H1 (cell line): ENCODE results near the gene GGA3. TPM values are rescaled to one million over a fixed set of nuclear protein-coding genes. Genes with fewer than 3 reads are reported as not detected.
A peak's percentile ranks its signal among the peaks of the same experiment; 100 is the strongest.

ENCODE experiments used
- CTCF ChIA-PET: fragments of 300-600 bp; sonication (Branson Sonifier 250); formaldehyde crosslinking; loops from one replicate; lab custom pipeline; 2021; ENCODE audit not compliant: partially characterized antibody; lab: Charles Lee
- POLR2A ChIA-PET: fragments of 300-600 bp; sonication (Branson Sonifier 250); formaldehyde crosslinking; loops from one replicate; lab custom pipeline; 2021; ENCODE audit warnings: inconsistent platforms; ENCODE audit not compliant: partially characterized antibody; lab: Charles Lee
- DNase-seq, 2 experiments: peaks; one replicate each; pipeline versions ENCODE4 v3.0.0 to v3.0.0-alpha.2; 2010 to 2022; ENCODE audit warnings: low spot score in 2 of 2, low read depth in 1 of 2, mixed read lengths in 1 of 2
- FAIRE-seq: peaks from 2 replicates; lab custom pipeline; 2011; peaks lifted over from hg19 to GRCh38; lab: Jason Lieb, UNC
- H2AFZ ChIP-seq: 2 replicates; pipeline ENCODE4 v1.8.1; 2012; ENCODE audit warnings: low read length, inconsistent platforms
- H2AK5ac ChIP-seq: 2 replicates; pipeline ENCODE4 v1.6.1; 2013; ENCODE audit warnings: low read depth, low read length
- H2BK120ac ChIP-seq: replicated peaks from 2 replicates; pipeline ENCODE3; 2013; ENCODE audit warnings: low read depth, low read length, inconsistent platforms
- H2BK12ac ChIP-seq: 2 replicates; pipeline ENCODE4 v1.6.1; 2013; ENCODE audit warnings: low read depth, low read length
- H2BK15ac ChIP-seq: 2 replicates; pipeline ENCODE4 v1.6.1; 2013; ENCODE audit warnings: low read length
- H2BK20ac ChIP-seq: 2 replicates; pipeline ENCODE4 v1.6.1; 2013; ENCODE audit warnings: low read length
- H2BK5ac ChIP-seq: 2 replicates; pipeline ENCODE4 v1.6.1; 2013; ENCODE audit warnings: low read depth, low read length
- H3K14ac ChIP-seq: 2 replicates; pipeline ENCODE4 v1.6.1; 2013; ENCODE audit warnings: inconsistent platforms; ENCODE audit not compliant: insufficient read length
- H3K18ac ChIP-seq: 2 replicates; pipeline ENCODE4 v1.6.1; 2013; ENCODE audit warnings: low read length; ENCODE audit errors: extremely low read depth
- H3K23ac ChIP-seq: 2 replicates; pipeline ENCODE4 v1.6.1; 2013; ENCODE audit warnings: inconsistent platforms; ENCODE audit not compliant: insufficient read length
- H3K23me2 ChIP-seq: 2 replicates; pipeline ENCODE4 v1.6.1; 2013; ENCODE audit warnings: low read depth, low read length
- H3K27ac ChIP-seq: 2 replicates; pipeline ENCODE4 v1.6.1; 2011; ENCODE audit warnings: low read depth, low read length, inconsistent platforms
- H3K27me3 ChIP-seq, 4 experiments: replicated peaks in 1 of 4; 1 replicate in 1 of 4; 2 replicates in 3 of 4; pipeline versions ENCODE4 v1.6.1 to v1.8.1; 2011 to 2013; ENCODE audit warnings: low read length in 3 of 4, mild to moderate bottlenecking in 3 of 4, inconsistent platforms in 2 of 4, mixed read lengths in 2 of 4, moderate library complexity in 1 of 4; ENCODE audit not compliant: control insufficient read depth in 3 of 4, insufficient read depth in 3 of 4; ENCODE audit errors: extremely low read depth in 1 of 4
- H3K36me3 ChIP-seq, 4 experiments: 2 replicates each; pipeline versions ENCODE4 v1.6.1 to v1.8.1; 2011 to 2013; ENCODE audit warnings: mild to moderate bottlenecking in 4 of 4, low read length in 3 of 4, moderate library complexity in 2 of 4, control low read depth in 1 of 4, inconsistent platforms in 1 of 4; ENCODE audit not compliant: insufficient read depth in 4 of 4, control insufficient read depth in 2 of 4
- H3K4ac ChIP-seq: replicated peaks from 2 replicates; pipeline ENCODE3; 2013; ENCODE audit warnings: low read length, low read depth, mixed read lengths, inconsistent platforms; ENCODE audit not compliant: insufficient read length
- H3K4me1 ChIP-seq, 4 experiments: replicated peaks in 1 of 4; 1 replicate in 1 of 4; 2 replicates in 3 of 4; pipeline versions ENCODE4 v1.6.1 to v1.8.1; 2011 to 2013; ENCODE audit warnings: low read length in 3 of 4, inconsistent platforms in 2 of 4, mixed read lengths in 1 of 4; ENCODE audit not compliant: insufficient read depth in 4 of 4, control insufficient read depth in 3 of 4
- H3K4me2 ChIP-seq, 2 experiments: 2 replicates each; pipeline versions ENCODE4 v1.6.1 to v1.8.1; 2011 to 2013; ENCODE audit warnings: low read depth in 2 of 2, low read length in 2 of 2, control low read depth in 1 of 2, inconsistent platforms in 1 of 2, mild to moderate bottlenecking in 1 of 2; ENCODE audit not compliant: insufficient read depth in 1 of 2
- H3K4me3 ChIP-seq, 4 experiments: fragments of 200-600, 300-600 bp in 1 of 4; sonication (generic), shearing (Covaris generic), sonication (Bioruptor Twin) in 1 of 4; 2 replicates each; pipeline versions ENCODE4 v1.5.1 to v1.8.1; 2011 to 2016; ENCODE audit warnings: low read length in 4 of 4, low read depth in 3 of 4, control low read depth in 2 of 4, inconsistent platforms in 2 of 4, mild to moderate bottlenecking in 2 of 4, mixed read lengths in 1 of 4, moderate library complexity in 1 of 4; ENCODE audit not compliant: insufficient read depth in 2 of 4; ENCODE audit errors: extremely low read depth in 1 of 4
- H3K56ac ChIP-seq: replicated peaks from 2 replicates; pipeline ENCODE3; 2013; ENCODE audit warnings: low read depth, mild to moderate bottlenecking, mixed read lengths, low read length, inconsistent platforms; ENCODE audit not compliant: insufficient read length
- H3K79me1 ChIP-seq: 2 replicates; pipeline ENCODE4 v1.6.1; 2013; ENCODE audit warnings: low read depth, low read length, control low read depth
- H3K79me2 ChIP-seq, 2 experiments: 2 replicates each; pipeline versions ENCODE4 v1.6.1 to v1.8.1; 2012 to 2013; ENCODE audit warnings: low read length in 2 of 2, mild to moderate bottlenecking in 2 of 2, inconsistent platforms in 1 of 2; ENCODE audit not compliant: insufficient read depth in 2 of 2, control insufficient read depth in 1 of 2
- H3K9ac ChIP-seq, 4 experiments: replicated peaks in 1 of 4; 1 replicate in 1 of 4; 2 replicates in 3 of 4; pipeline versions ENCODE4 v1.6.1 to v1.8.1; 2011 to 2013; ENCODE audit warnings: low read depth in 3 of 4, low read length in 3 of 4, control low read depth in 2 of 4, mild to moderate bottlenecking in 2 of 4, moderate library complexity in 2 of 4, inconsistent platforms in 1 of 4; ENCODE audit errors: extremely low read depth in 1 of 4
- H3K9me3 ChIP-seq, 2 experiments: 2 replicates each; pipeline versions ENCODE4 v1.6.1 to v1.8.1; 2012 to 2013; ENCODE audit warnings: mild to moderate bottlenecking in 2 of 2, moderate library complexity in 2 of 2, control low read depth in 1 of 2, inconsistent platforms in 1 of 2, low read depth in 1 of 2, low read length in 1 of 2, mixed read lengths in 1 of 2; ENCODE audit not compliant: insufficient read depth in 2 of 2
- H4K20me1 ChIP-seq, 2 experiments: replicated peaks in 1 of 2; 2 replicates each; pipeline versions ENCODE3 to v1.8.1; 2011 to 2013; ENCODE audit warnings: inconsistent platforms in 2 of 2, low read length in 2 of 2, mild to moderate bottlenecking in 1 of 2; ENCODE audit not compliant: insufficient read depth in 2 of 2, control insufficient read depth in 1 of 2
- H4K5ac ChIP-seq: 2 replicates; pipeline ENCODE4 v1.6.1; 2013; ENCODE audit warnings: low read length, low read depth, mixed read lengths, inconsistent platforms; ENCODE audit not compliant: insufficient read length
- H4K8ac ChIP-seq: 2 replicates; pipeline ENCODE4 v1.8.0; 2013; ENCODE audit warnings: mild to moderate bottlenecking, moderate library complexity, low read length, inconsistent platforms; ENCODE audit not compliant: insufficient read depth; ENCODE audit errors: extremely low read depth
- H4K91ac ChIP-seq: replicated peaks from 2 replicates; pipeline ENCODE3; 2013; ENCODE audit warnings: low read length, mixed read lengths, inconsistent platforms; ENCODE audit not compliant: insufficient read length
- GABPA ChIP-seq: IDR thresholded peaks from 2 replicates; pipeline ENCODE4 v1.6.1; 2011; ENCODE audit warnings: mild to moderate bottlenecking, low read length, moderate library complexity, borderline replicate concordance; ENCODE audit not compliant: insufficient read depth
- KDM5A ChIP-seq: fragments of 200-600 bp; IDR thresholded peaks from 2 replicates; pipeline ENCODE4 v1.7.1; 2012; ENCODE audit warnings: mild to moderate bottlenecking, low read length, inconsistent platforms, mixed read lengths
- MAFK ChIP-seq: IDR thresholded peaks from 2 replicates; pipeline ENCODE4 v1.6.1; 2012; ENCODE audit warnings: low read depth, mild to moderate bottlenecking, improper control_type of control experiment, low read length
- RXRA ChIP-seq: IDR thresholded peaks from 2 replicates; pipeline ENCODE4 v1.6.1; 2011; ENCODE audit warnings: low read depth, mild to moderate bottlenecking, low read length, moderate library complexity; ENCODE audit not compliant: insufficient read depth
- WGBS, 2 experiments: shearing (Covaris generic) in 1 of 2; methylation state at CpG; one replicate each; pipeline versions ENCODE4 v1.1.6 to v1.1.7; 2013 to 2015; ENCODE audit warnings: low lambda C conversion rate in 2 of 2, mixed read lengths in 2 of 2, inconsistent platforms in 1 of 2, low coverage in 1 of 2, missing lambda C conversion rate in 1 of 2; ENCODE audit not compliant: insufficient replicate concordance in 2 of 2, insufficient coverage in 1 of 2, insufficient read length in 1 of 2; ENCODE audit errors: extremely low coverage in 1 of 2, missing lambda C conversion rate in 1 of 2; 5-methylcytosine and 5-hydroxymethylcytosine counted together
- polyA plus RNA-seq, 7 experiments: library from polyadenylated mRNA; depleted of rRNA in 3 of 7; stranded (reverse) in 5 of 7; unstranded in 2 of 7; fragments of >200 nt in 5 of 7; fragments of 200-250 nt in 2 of 7; gene quantifications; 1 replicate in 5 of 7; 2 replicates in 1 of 7; 4 replicates in 1 of 7; pipeline versions ENCODE4 v1.2.1 to v1.2.3, GENCODE V29; 2011 to 2013; ENCODE audit warnings: missing spikeins in 2 of 7, mixed read lengths in 2 of 7
- total RNA-seq: library from RNA; stranded (reverse); fragmentation: NEBNext Ultra II Directional; extraction: Animal tissue kit (Norgen Biotek cat#: 25700); gene quantifications from 2 replicates; pipeline ENCODE4 v1.2.1, GENCODE V29; 2021

The GGA3 gene
- total and polyA plus RNA-seq, 2 of the 8 experiments (the other 6 are each of a cell fraction or from before 2014, with no cell fraction given): 40.6 to 60.0 TPM

GRCh38 chr17:75260641-75261335 is 618 bp downstream of the GGA3 start:
- no peak overlapping the region for H4K91ac ChIP-seq
- peaks cover 0 to 4% of the 10 kb centered on the region in 2 experiments for H4K20me1 ChIP-seq
- H3K27ac ChIP-seq: peak overlapping the region; percentile 99; the same call in 1 of the 2 replicates
- peak overlapping the region; percentile 95; the same call in 1 of the 2 replicates for H3K18ac ChIP-seq
- peaks cover 6 to 21% (median 17%) of the 10 kb centered on the region in 4 experiments; a peak in 7 of 8 replicates for H3K36me3 ChIP-seq
- TF ChIP-seq RXRA (no peak), MAFK (no peak), GABPA (no peak), KDM5A (0 out of 2 replicates have a peak, but pooled peaks have one; percentile 45)
- peak overlapping the region; percentile 99 for H2BK5ac ChIP-seq
- H2BK12ac ChIP-seq: no peak overlapping the region; the same call in 1 of the 2 replicates
- H2AK5ac ChIP-seq: 0 out of 2 replicates have a peak overlapping the region, but pooled peaks have one; percentile 24
- H4K8ac ChIP-seq: peak overlapping the region; percentile 99
- no peak overlapping the region for H3K23ac ChIP-seq
- peak overlapping the region; percentile 91 to 99 (median 98) for H3K9ac ChIP-seq
- peaks cover 12 to 45% of the 10 kb centered on the region in 2 experiments for H3K79me2 ChIP-seq
- no peak overlapping the region for H3K14ac ChIP-seq
- H3K56ac ChIP-seq: no peak overlapping the region
- no peaks in the 10 kb centered on the region for H3K27me3 ChIP-seq
- no peak for DNase-seq
- H3K4me1 ChIP-seq: peaks cover 0 to 6% (median 3%) of the 10 kb centered on the region in 4 experiments; a peak in 4 of 7 replicates
- H2BK15ac ChIP-seq: no peak overlapping the region
- no peak for FAIRE-seq
- ChIA-PET CTCF (interaction anchor here (0.6 to 21.2 kb wide), 14 partner anchors 10 to 372 kb away, joined by 3 to 369 read pairs (median 4); partner anchors contain the start of genes MIF4GD, NUP85, SLC25A19 and SMIM5), POLR2A (interaction anchor here (0.6 to 4.7 kb wide), 32 partner anchors 10 to 335 kb away, joined by 3 to 62 read pairs (median 4); partner anchors contain the start of genes JPT1, MIF4GD, NUP85 and SLC25A19)
- H2AFZ ChIP-seq: no peak overlapping the region
- no peaks in the 10 kb centered on the region for H3K9me3 ChIP-seq
- peaks cover 9% of the 10 kb centered on the region for H3K79me1 ChIP-seq
- H4K5ac ChIP-seq: no peak overlapping the region
- peaks cover 12% of the 10 kb centered on the region for H3K23me2 ChIP-seq
- no peak overlapping the region for H2BK120ac ChIP-seq
- whole genome bisulfite sequencing, 2 experiments: 8% methylated on average over 26 of the region's 31 CpGs; no CpG with 5 or more reads in 1 of the 2 experiments
- no peak overlapping the region for H3K4ac ChIP-seq
- no peak overlapping the region for H2BK20ac ChIP-seq
- peak overlapping the region; percentile 89 to 99 (median 94) for H3K4me3 ChIP-seq
- H3K4me2 ChIP-seq: peak overlapping the region; percentile 84 to 94
